ENCODE measurements around the gene EMILIN1. TPM values are rescaled to one million over a fixed set of nuclear protein-coding genes. Genes with fewer than 3 reads are reported as not detected.

Gene EMILIN1
- total RNA-seq, 6 experiments from 2014 or later = 7.2 to 26.1 (median 21.0) TPM

DNA sequence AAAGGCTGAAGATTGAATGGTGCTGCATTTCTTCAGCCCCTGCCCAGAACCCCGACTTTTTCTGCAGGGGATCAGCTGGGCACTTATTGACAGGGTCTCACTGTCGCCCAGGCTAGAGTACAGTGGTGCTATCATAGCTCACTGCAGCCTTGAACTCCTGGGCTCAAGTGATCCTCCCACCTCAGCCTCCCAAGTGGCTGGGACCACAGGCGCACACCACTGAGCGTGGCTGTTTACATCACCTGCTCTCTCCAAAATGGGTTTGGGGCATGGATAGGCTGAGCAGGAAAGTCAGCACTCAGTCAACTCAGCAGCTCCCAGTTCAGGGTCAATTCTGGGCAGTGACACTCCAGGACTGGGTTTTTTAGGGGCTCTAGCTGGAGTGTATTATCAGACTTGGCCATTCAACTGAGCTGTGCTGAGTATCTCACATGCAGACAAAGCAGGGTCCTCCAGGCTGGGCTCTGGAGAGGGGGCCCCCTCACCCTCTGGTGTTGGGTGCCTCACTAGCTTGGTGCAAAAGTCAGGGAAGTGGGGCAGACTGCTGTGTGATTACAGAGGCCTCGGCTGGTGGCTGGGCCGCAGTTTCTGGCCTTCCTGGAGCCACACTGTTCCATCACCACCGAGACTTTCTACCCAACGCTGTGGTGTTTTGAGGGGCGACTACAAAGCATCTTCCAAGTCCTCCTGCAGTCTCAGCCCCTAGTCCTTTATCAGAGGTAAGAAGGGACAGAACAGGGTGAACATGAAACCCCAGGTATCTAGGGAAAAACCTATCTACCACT is 49.7 kb downstream of the EMILIN1 start:
- Histone ChIP-seq H3K4me1 (peaks cover 0 to 17% (median 5%) of the 10 kb centered on the region in 4 donors), H3K9me3 (no peaks in the 10 kb centered on the region), H3K4me3 (no peak overlapping the region), H3K36me3 (peaks cover 0 to 29% (median 19%) of the 10 kb centered on the region in 4 donors), H3K27ac (no peak overlapping the region), H3K27me3 (no peaks in the 10 kb centered on the region)
- ATAC-seq = no peak
- DNase-seq = no peak
- WGBS (ENCODE audit: insufficient coverage, low coverage, low lambda C conversion rate, missing lambda C conversion rate) = 82% methylated on average over 6 of the region's 9 CpGs
- TF ChIP-seq, protein P1, sequence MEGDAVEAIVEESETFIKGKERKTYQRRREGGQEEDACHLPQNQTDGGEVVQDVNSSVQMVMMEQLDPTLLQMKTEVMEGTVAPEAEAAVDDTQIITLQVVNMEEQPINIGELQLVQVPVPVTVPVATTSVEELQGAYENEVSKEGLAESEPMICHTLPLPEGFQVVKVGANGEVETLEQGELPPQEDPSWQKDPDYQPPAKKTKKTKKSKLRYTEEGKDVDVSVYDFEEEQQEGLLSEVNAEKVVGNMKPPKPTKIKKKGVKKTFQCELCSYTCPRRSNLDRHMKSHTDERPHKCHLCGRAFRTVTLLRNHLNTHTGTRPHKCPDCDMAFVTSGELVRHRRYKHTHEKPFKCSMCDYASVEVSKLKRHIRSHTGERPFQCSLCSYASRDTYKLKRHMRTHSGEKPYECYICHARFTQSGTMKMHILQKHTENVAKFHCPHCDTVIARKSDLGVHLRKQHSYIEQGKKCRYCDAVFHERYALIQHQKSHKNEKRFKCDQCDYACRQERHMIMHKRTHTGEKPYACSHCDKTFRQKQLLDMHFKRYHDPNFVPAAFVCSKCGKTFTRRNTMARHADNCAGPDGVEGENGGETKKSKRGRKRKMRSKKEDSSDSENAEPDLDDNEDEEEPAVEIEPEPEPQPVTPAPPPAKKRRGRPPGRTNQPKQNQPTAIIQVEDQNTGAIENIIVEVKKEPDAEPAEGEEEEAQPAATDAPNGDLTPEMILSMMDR (IDR thresholded peaks at IDR 0.05) = no peak
- intact Hi-C loops (cut with DNase I) = no loop called here

DNA sequence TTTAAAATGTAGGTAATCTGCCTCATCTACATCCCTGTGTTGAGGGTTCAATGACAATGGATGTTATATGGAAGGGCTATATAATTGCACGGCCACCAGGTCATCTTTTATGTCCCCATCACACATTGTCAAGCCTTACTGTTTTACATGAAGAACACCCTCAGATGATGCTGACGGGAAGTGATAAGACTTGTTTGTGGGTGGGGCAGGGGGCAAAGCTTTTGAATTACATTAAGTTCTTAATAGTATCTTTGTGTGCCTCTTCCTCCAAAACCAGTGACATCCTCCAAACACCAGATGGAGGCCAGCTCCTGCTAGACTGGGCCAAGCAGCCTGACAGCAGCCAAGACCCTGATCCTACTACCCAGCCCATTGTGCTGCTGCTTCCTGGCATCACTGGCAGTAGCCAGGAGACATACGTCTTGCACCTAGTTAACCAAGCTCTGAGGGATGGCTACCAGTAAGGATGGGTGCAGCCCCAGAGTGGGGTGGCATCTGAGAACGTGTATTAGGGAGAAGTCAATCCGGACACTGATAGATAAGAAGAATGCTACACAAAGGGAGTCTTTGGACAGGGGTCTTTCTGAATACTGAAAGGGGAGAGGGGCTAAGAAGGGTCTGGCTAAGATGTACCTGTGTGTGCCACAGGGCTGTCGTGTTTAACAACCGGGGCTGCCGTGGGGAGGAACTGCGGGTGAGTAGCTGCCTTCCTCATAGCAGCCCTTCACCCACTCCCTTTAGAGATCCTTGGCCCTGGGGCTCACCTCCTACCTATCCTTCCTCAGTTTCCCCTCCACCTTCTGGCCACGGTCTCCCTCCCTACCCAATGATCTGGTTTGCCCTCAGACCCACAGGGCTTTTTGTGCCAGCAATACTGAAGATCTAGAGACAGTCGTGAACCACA is 50.5 kb downstream of the EMILIN1 start:
- no peak overlapping the region for H3K27ac ChIP-seq
- no peak for DNase-seq
- H3K27me3 ChIP-seq = no peaks in the 10 kb centered on the region
- ATAC-seq = no peak
- H3K9me3 ChIP-seq = no peaks in the 10 kb centered on the region
- peaks cover 0 to 29% (median 19%) of the 10 kb centered on the region in 4 donors for H3K36me3 ChIP-seq
- TF ChIP-seq, protein P1 (IDR thresholded peaks at IDR 0.05) = no peak
- TF ChIP-seq POLR2A (IDR thresholded peaks at IDR 0.05) = no peak
- H3K4me3 ChIP-seq = no peak overlapping the region
- intact Hi-C loops (cut with DNase I) = no loop called here
- H3K4me1 ChIP-seq = peaks cover 0 to 22% (median 9%) of the 10 kb centered on the region in 4 donors
- WGBS (ENCODE audit: insufficient coverage, low coverage, low lambda C conversion rate, missing lambda C conversion rate) = 76% methylated on average over 7 of the region's 11 CpGs

DNA sequence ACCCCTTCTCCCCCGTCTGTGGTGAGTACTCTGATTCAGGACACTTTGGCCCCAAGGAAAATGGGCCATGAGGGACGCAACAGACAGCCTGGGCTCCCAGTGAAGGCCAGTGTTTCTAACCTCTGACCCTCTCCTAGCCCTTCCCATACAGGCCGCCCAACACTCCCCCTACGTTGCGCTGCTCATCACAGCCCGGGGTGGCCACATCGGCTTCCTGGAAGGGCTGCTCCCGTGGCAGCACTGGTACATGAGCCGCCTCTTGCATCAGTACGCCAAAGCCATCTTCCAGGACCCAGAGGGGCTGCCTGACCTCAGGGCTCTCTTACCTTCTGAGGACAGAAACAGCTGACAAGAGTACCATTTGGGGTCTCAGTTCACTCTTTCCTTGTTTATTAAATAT is 52.0 kb downstream of the EMILIN1 start:
- Histone ChIP-seq H3K4me3 (no peak overlapping the region), H3K4me1 (peaks cover 0 to 22% (median 9%) of the 10 kb centered on the region in 4 donors), H3K9me3 (no peaks in the 10 kb centered on the region), H3K27ac (no peak overlapping the region), H3K36me3 (peaks cover 0 to 29% (median 19%) of the 10 kb centered on the region in 4 donors), H3K27me3 (no peaks in the 10 kb centered on the region)
- WGBS (ENCODE audit: insufficient coverage, low coverage, low lambda C conversion rate, missing lambda C conversion rate) = 90% methylated on average over 2 of the region's 10 CpGs
- DNase-seq (no peak), ATAC-seq (no peak)
- intact Hi-C loops (cut with DNase I) = loop anchor here in 1 of 2 donors (10.0 kb wide), 1 partner anchor 144 kb away; the partner anchor contains the start of gene DNAJC5G
- TF ChIP-seq, protein P1 (IDR thresholded peaks at IDR 0.05) = no peak
- no peak for TF ChIP-seq POLR2A (IDR thresholded peaks at IDR 0.05)

DNA sequence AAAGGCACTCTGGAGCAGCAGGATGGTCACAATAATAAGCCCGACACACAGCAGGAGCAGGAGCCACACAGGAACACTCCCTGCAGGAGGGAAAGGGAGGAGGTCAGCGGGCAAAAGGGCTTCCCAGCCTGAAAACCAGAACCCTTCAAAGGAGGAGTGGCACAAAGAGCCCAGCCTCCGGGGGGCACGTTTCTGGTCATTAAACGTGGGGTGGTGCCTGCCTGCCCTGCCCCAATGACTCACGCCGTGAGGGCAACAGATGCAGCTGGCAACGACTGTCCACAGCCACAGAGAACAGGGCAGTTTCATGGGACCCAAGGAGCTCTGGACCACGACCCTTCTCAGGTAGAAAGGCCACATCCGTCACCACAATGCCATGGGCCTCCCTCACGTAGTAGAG is 53.0 kb downstream of the EMILIN1 start:
- Histone ChIP-seq H3K27ac (no peak overlapping the region), H3K36me3 (peaks cover 0 to 29% (median 19%) of the 10 kb centered on the region in 4 donors), H3K4me3 (no peak overlapping the region), H3K9me3 (no peaks in the 10 kb centered on the region), H3K27me3 (no peaks in the 10 kb centered on the region), H3K4me1 (peaks cover 0 to 14% (median 6%) of the 10 kb centered on the region in 4 donors)
- WGBS (ENCODE audit: insufficient coverage, low coverage, low lambda C conversion rate, missing lambda C conversion rate) = 80% methylated on average over 1 of the region's 11 CpGs
- no peak for TF ChIP-seq POLR2A (IDR thresholded peaks at IDR 0.05)
- TF ChIP-seq, protein P1 (IDR thresholded peaks at IDR 0.05) = no peak
- DNase-seq = no peak
- no peak for ATAC-seq
- intact Hi-C loops (cut with DNase I) = loop anchor here in 1 of 2 donors (10.0 kb wide), 1 partner anchor 143 kb away; the partner anchor contains the start of gene DNAJC5G

Measured in right lobe of liver (tissue), 6 donors.